ENCODE data around the gene SPECC1L.

Gene SPECC1L

DNA sequence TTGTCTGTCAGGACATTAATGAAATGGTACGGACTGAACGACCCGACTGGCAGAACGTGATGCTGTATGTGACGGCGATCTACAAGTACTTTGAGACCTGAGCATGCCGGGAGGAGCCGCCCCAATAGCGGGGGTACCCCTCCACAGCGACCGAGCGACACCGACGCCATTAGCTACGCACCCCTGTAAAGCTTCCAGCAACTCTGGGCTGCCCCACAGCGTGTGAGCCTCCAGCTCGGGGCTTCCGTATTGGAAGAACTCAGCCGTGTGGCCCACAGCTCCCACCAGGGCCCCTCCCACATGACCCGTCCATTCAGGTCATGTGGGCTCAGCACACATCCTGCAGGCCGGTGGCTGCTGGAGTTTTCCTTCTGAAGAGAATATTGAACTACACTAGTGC, 143.9 kb downstream of the SPECC1L start:
- DNase-seq (ENCODE audit: low read depth in 2 of 2): no peak

DNA sequence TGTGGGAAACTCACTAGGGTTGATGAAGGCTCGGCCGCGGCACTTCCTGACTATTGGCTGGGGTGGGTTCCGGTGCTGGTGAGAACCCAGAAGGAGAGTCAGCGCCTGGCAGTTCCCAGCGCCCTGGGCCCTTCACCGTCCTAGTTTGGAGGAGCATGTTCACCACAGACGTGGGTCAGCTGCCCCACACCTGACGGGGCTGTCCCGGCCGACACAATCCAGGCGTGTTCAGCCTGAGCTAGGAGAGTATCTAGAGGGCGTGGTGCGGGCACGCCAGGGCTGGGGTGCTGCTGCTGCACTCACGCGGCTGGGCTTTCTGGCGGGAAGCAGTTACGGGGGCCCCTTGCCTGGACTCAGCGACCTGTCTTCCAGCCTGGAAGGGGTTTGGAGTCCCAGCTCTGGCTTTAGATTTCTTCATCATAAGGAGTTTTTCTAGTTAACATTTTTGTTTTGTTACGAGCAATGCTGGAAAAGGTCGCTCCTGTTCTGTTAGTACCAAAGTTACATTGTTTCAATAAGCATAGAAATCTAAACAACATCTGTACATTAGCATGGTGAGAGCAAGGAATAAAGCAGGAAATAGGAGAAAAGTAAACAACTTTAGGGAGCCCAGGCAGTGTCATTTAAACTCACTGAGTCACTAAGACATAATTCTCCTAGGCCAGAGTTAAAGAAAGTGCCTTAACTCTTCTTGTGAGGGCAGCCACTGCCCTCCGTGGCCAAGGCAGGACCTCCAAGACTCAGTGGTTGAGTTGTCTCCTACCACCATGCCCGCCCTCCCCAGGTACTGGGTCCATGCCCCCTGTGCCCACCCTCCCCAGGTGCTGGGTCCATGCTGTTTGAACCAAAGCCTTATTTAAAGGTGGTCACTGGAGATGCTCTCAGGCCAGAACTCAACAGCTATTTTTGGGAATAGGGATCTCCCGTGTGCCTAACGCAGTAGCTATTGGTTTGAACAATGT, 144.6 kb downstream of the SPECC1L start:
- DNase-seq (ENCODE audit: low read depth in 2 of 2): no peak

- DNase-seq (ENCODE audit: low read depth in 2 of 2): no peak
Measured at GRCh38 chr22:24416095-24416494, 145.5 kb downstream of the SPECC1L start.

DNA sequence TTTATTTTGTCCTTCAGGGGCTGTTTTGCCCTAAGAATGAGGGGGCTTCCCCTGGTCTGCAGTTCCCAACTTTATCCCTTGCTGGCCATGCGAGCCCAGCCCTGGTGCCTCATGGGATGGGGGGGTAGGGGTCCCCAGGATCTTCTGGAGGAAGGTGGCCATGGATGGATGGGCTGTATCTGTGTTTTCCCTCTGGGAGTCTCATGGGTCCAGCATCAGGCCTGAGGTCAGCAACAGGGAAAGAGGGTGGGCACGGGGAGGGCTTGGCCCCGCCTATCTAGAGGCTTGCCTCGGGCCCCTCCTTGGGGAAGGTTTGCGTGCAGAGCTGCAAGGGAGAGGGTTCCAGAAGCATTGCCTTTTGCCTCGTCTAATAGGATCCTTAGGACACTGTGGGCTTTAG, 146.0 kb downstream of the SPECC1L start:
- no peak for DNase-seq (ENCODE audit: low read depth in 2 of 2)

GRCh38 chr22:24417200-24417599, 146.6 kb downstream of the SPECC1L start:
- no peak for DNase-seq (ENCODE audit: low read depth in 2 of 2)

DNA sequence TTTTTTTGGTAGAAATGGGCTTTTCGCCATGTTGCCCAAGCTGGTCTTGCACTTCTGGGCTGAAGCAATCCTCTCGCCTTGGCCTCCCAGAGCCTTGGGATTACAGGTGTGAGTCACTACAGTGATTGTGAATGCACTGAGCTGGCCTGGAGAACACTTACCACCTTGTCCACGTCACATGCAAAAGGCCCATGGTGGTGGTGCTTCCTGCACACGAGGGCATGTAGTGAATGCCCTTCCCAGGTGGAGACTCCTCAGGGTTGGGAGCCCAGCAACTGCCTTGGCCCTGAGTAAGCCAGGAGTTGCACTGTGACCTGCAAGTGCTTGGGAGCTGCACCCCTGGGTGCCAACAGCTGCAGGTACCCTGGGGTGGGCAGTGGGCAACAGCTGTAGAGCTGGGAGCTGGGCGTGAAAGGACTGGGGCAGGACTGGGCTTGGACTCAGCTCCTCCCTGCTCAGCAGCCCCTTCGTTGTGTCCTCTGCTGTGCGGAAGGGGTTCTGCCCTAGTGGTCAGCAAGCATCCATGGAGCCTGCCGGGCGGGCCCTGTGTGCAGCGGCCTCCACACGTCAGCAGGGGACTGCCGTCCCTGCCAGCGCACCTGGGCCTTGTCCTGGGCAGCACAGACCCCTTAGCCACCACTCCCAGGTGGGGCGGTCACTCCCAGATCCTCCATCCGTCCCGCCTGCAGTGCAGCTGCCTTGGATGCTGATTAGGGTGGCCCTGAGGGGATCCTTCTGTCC, 147.4 kb downstream of the SPECC1L start:
- DNase-seq (ENCODE audit: low read depth in 2 of 2): no peak

GRCh38 chr22:24418786-24419474, 148.3 kb downstream of the SPECC1L start:
- no peak for DNase-seq (ENCODE audit: low read depth in 2 of 2)

GRCh38 chr22:24419475-24419850, 148.8 kb downstream of the SPECC1L start:
- DNase-seq (ENCODE audit: low read depth in 2 of 2): no peak

GRCh38 chr22:24420072-24420976, 149.7 kb downstream of the SPECC1L start:
- DNase-seq (ENCODE audit: low read depth in 2 of 2): no peak

- no peak for DNase-seq (ENCODE audit: low read depth in 2 of 2)
Measured at GRCh38 chr22:24420977-24421343, 150.3 kb downstream of the SPECC1L start.

GRCh38 chr22:24421428-24421931, 150.8 kb downstream of the SPECC1L start:
- DNase-seq (ENCODE audit: low read depth in 2 of 2): no peak

DNA sequence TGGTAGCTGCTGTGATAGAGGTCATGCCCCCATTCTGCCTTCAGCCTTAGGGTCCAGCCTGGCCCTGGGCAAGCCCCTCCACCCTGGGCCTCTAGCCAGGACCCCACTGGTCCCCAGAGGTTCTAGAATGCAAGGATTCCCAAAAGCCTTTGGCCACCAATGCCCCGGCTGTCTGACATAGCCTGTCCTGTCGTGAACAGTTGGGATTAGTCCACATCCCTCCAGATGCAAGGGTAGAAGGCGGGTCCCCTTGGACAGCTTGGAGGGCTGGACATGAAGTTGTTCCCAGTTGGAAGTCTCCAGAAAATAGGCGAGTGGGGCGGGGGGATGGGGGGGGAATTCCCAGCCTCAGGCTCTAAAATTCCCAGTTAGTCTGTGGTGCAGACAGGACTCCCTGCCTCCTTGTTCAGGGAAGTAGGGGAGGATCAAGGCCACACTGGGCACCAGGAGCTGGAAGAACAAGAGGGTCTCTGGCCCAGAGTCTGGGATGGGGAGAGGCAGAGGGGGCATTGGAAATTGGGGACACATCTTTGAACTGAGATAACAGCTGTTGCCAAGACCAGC, 151.6 kb downstream of the SPECC1L start:
- DNase-seq (ENCODE audit: low read depth in 2 of 2): no peak

- DNase-seq (ENCODE audit: low read depth in 2 of 2): no peak
Measured at GRCh38 chr22:24423519-24424000, 152.9 kb downstream of the SPECC1L start.

GRCh38 chr22:24424001-24424900, 153.6 kb downstream of the SPECC1L start:
- no peak for DNase-seq (ENCODE audit: low read depth in 2 of 2)

GRCh38 chr22:24424901-24425775, 154.5 kb downstream of the SPECC1L start:
- DNase-seq (ENCODE audit: low read depth in 2 of 2): no peak

DNA sequence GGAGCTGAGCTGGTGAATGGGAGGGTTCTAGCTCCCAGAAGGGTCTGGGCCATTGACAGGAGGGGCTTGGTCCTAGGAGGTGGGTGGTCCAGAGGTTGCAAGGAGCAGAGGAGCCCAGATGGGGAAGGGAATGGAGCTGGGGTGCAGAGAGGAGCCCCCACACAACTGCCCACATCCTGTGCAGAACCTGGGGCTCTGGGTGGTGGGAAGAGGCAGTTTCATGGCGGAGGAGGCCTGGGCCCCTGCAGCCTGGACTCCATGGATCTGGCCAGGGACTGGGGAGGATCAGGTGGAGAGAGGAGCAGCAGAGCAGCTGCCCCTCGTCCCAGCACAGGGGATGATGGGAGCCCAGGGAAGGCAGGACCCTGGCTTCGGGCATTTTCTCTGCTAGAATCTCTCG, 155.8 kb downstream of the SPECC1L start:
- no peak for DNase-seq (ENCODE audit: low read depth in 2 of 2)

DNA sequence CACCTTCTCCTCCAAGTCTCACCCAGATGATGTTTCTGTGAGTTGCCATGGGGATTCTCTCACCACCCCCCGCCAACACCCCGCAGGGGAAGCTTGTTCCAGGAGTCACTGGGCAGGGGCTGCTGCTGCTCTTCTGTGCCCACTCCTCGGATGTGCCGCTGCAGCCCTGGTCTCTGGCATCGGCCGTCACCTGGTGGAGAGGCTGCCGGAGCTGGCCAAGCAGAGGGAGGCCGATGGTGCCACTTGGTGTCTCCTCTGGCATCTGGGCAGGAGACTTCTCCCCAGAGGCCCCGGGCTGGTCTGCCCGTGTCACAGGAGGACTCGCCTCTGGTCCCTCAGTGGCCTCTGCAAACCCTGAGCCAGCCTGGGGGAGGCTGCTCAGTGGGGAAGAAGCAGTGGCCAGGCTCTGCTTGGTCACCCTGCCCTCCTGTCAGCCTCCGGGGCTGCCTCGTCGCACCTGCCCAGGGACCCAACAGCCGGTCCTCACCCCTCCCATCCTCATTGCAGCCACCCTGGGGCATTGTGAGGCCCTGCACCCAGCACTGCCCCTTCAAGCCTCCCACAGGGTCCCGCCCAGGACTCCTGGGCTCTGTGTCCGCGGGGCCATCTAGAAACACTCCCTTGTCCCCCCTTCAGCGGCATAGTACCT, 156.3 kb downstream of the SPECC1L start:
- DNase-seq (ENCODE audit: low read depth in 2 of 2): no peak
